ENCODE data around the gene ACYP1.

GRCh38 chr14:75022655-75023054, 41.2 kb downstream of the ACYP1 start:
- TF ChIP-seq CTCF (IDR thresholded peaks at IDR 0.05) (peak; percentile 61), POLR2AphosphoS5 (IDR thresholded peaks at IDR 0.05; ENCODE audit: low read depth, low read length) (no peak), SIN3A (IDR thresholded peaks at IDR 0.05; ENCODE audit: borderline replicate concordance, insufficient read depth, low read depth, low read length) (no peak), REST (IDR thresholded peaks at IDR 0.05; ENCODE audit: insufficient read depth in 1 of 2, low read depth in 2 of 2, low read length in 1 of 2) (no peak)
